ENCODE results near the gene BAD.

- peak in 1 of 4 experiments; percentile 41 for TF ChIP-seq CTCF (IDR thresholded peaks at IDR 0.05)
- peak; percentile 72 for TF ChIP-seq POLR2A (IDR thresholded peaks at IDR 0.05)
- peak; percentile 99 for TF ChIP-seq POLR2AphosphoS5 (IDR thresholded peaks at IDR 0.05)
Observed at GRCh38 chr11:64240435-64241240, 43.8 kb downstream of the BAD start, which contains the start of gene FKBP2.
